Heart right ventricle (tissue), 16 donors: Measurements from ENCODE around the gene SEMA3D. TPM values are rescaled to one million over a fixed set of nuclear protein-coding genes. Genes with fewer than 3 reads are reported as not detected.

ENCODE experiments used
- ATAC-seq, 8 donors: fragments of 200-7000 bp; cut with Tn5 transposase; one replicate each; pipeline ENCODE4 v1.9.1; 2020; ENCODE audit warnings: mild to moderate bottlenecking in 8 of 8, moderate library complexity in 8 of 8, moderate number of reproducible peaks in 1 of 8
- DNase-seq, 2 donors: peaks; one replicate each; pipeline ENCODE4 v3.0.0-alpha.2; 2020
- H3K27ac ChIP-seq, 10 donors: fragments of 200-600 bp; sonication (generic) in 2 of 10; one replicate each; pipeline versions ENCODE4 v1.5.0 to v1.8.0; 2020 to 2022; ENCODE audit warnings: mild to moderate bottlenecking in 3 of 10
- H3K27me3 ChIP-seq, 7 donors: fragments of 200-600 bp; one replicate each; pipeline ENCODE4 v1.8.0; 2021 to 2022; ENCODE audit warnings: mild to moderate bottlenecking in 2 of 7
- H3K36me3 ChIP-seq, 9 donors: fragments of 200-600 bp; sonication (generic) in 1 of 9; one replicate each; pipeline versions ENCODE4 v1.5.0 to v1.8.0; 2020 to 2022; ENCODE audit warnings: mild to moderate bottlenecking in 2 of 9
- H3K4me1 ChIP-seq, 9 donors: fragments of 200-600 bp; sonication (generic) in 1 of 9; one replicate each; pipeline versions ENCODE4 v1.5.0 to v1.8.0; 2020 to 2022; ENCODE audit warnings: mild to moderate bottlenecking in 4 of 9
- H3K4me3 ChIP-seq, 10 donors: fragments of 200-600 bp; sonication (generic) in 2 of 10; one replicate each; pipeline versions ENCODE4 v1.5.0 to v1.8.0; 2020 to 2022; ENCODE audit warnings: mild to moderate bottlenecking in 7 of 10, moderate library complexity in 2 of 10
- H3K9me3 ChIP-seq, 11 donors: fragments of 200-600 bp in 10 of 11; sonication (generic) in 2 of 11; one replicate each; pipeline versions ENCODE4 v1.5.0 to v1.8.0; 2013 to 2022; ENCODE audit warnings: mild to moderate bottlenecking in 2 of 11, control low read depth in 1 of 11, moderate library complexity in 1 of 11
- CTCF ChIP-seq, 9 donors: fragments of 200-600 bp; sonication (generic) in 2 of 9; IDR thresholded peaks; one replicate each; pipeline versions ENCODE4 v1.5.0 to v1.8.0; 2021 to 2022; ENCODE audit warnings: antibody characterized with exemption in 9 of 9, mild to moderate bottlenecking in 5 of 9, moderate library complexity in 1 of 9
- WGBS, 2 donors: extraction: QIAGEN DNeasy Blood & Tissue Kit; methylation state at CpG; one replicate each; pipeline ENCODE4 v1.1.7; 2013; ENCODE audit warnings: inconsistent platforms in 1 of 2; 5-methylcytosine and 5-hydroxymethylcytosine counted together
- intact Hi-C, 10 donors: fragments of 100-400 bp; cut with DNase I; formaldehyde crosslinking; loops; one replicate each; pipeline versions ENCODE4 v1.11.1 to v1.14.2; 2022
- polyA plus RNA-seq, 2 donors: library from polyadenylated mRNA; stranded (reverse); fragments of 200-250 nt; gene quantifications; one replicate each; pipeline ENCODE4 v1.2.3, GENCODE V29; 2013
- total RNA-seq, 10 donors: library from RNA; stranded (reverse); fragmentation: NEBNext Ultra II Directional in 3 of 10; extraction: Animal tissue kit (Norgen Biotek cat#: 25700) in 3 of 10; gene quantifications; one replicate each; pipeline versions ENCODE4 v1.2.1 to v1.2.4, GENCODE V29; 2021 to 2023
- donor health status: Arrhythmogenic right ventricular cardiomyopathy.
- donor health status: ischemic (EF 13 %, LVEDD 7.1; RV severe dilation, severe dysfunction).
- donor health status: healthy with polysubstance abuse.
- donor health status: DM: no; HTN: yes; CAD: no.
- donor health status: DM: no; HTN: no; CAD: no.
- donor health status: ischemic (EF 25% LVEDD 6.9; RV normal size, moderate dysfunction).
- donor health status: ischemic (EF 25% LVEDD 5.7; RV mildly dilated, moderate dysfunction).
- donor health status: healthy.
- donor health status: DM: yes; HTN: yes; CAD: no.
- donor health status: Ischemic cardiomyopathy.
- donor health status: ischemic (EF 35%, LVEDD 5.7; RV mildly dilated, moderate dysfunction).
- donor health status: nonischemic (EF 11% LVEDD 7.7; RV severe dilation, severe dysfunction).
- donor health status: DM: yes; HTN: yes; CAD: no.
- donor health status: PGD.
- donor health status: ischemic (EF 29% LVEDD 5.4; RV normal size, mild dysfunction).
- donor health status: nonischemic (EF 23%, LVEDD 6.1; RV moderate dilation, normal function).

SEMA3D gene
- total and polyA plus RNA-seq, 12 donors: 0.10 to 3.5 (median 0.86) TPM

- TF ChIP-seq CTCF (IDR thresholded peaks at IDR 0.05): no peak
- Histone ChIP-seq H3K9me3 (no peaks in the 10 kb centered on the region), H3K27me3 (no peaks in the 10 kb centered on the region), H3K27ac (no peak overlapping the region), H3K4me1 (peaks cover 0 to 5% (median 0%) of the 10 kb centered on the region in 9 donors), H3K4me3 (no peak overlapping the region), H3K36me3 (no peaks in the 10 kb centered on the region)
- DNase-seq (no peak), ATAC-seq (peak in 1 of 8 donors; percentile 69)
- 39 to 47% methylated on average over 2 of the region's 2 CpGs for WGBS, 2 donors
- intact Hi-C loops: loop anchor here in 1 of 10 donors (10.0 kb wide), 1 partner anchor 80 kb away; no protein-coding TSS in a partner anchor
Measured at GRCh38 chr7:85004402-85004801, 182.5 kb downstream of the SEMA3D start.

GRCh38 chr7:85001495-85002345 is 185.1 kb downstream of the SEMA3D start:
- WGBS, 2 donors: 57 to 64% methylated on average over 3 of the region's 3 CpGs
- Histone ChIP-seq H3K27ac (no peak overlapping the region), H3K4me3 (no peak overlapping the region), H3K4me1 (peaks cover 0 to 5% (median 0%) of the 10 kb centered on the region in 9 donors), H3K9me3 (no peaks in the 10 kb centered on the region), H3K27me3 (no peaks in the 10 kb centered on the region), H3K36me3 (no peaks in the 10 kb centered on the region)
- ATAC-seq: no peak
- DNase-seq: no peak
- no peak for TF ChIP-seq CTCF (IDR thresholded peaks at IDR 0.05)
- intact Hi-C loops: loop anchor here in 1 of 10 donors (10.0 kb wide), 1 partner anchor 77 kb away; no protein-coding TSS in a partner anchor

- no peak overlapping the region for H3K27ac ChIP-seq
- H3K4me1 ChIP-seq: peaks cover 0 to 5% (median 0%) of the 10 kb centered on the region in 9 donors
- no peak overlapping the region for H3K4me3 ChIP-seq
- ATAC-seq (no peak), DNase-seq (no peak)
- H3K36me3 ChIP-seq: no peaks in the 10 kb centered on the region
- no peaks in the 10 kb centered on the region for H3K9me3 ChIP-seq
- intact Hi-C loops: loop anchor here in 1 of 10 donors (10.0 kb wide), 1 partner anchor 76 kb away; no protein-coding TSS in a partner anchor
- H3K27me3 ChIP-seq: no peaks in the 10 kb centered on the region
- 79 to 85% methylated on average over 1 of the region's 1 CpG for WGBS, 2 donors
- no peak for TF ChIP-seq CTCF (IDR thresholded peaks at IDR 0.05)
Measured at GRCh38 chr7:85000735-85001350, 186.0 kb downstream of the SEMA3D start.

GRCh38 chr7:84999450-84999849 is 187.4 kb downstream of the SEMA3D start:
- Histone ChIP-seq H3K27me3 (no peaks in the 10 kb centered on the region), H3K4me1 (peaks cover 0 to 5% (median 0%) of the 10 kb centered on the region in 9 donors), H3K36me3 (no peaks in the 10 kb centered on the region), H3K27ac (no peak overlapping the region), H3K9me3 (no peaks in the 10 kb centered on the region), H3K4me3 (no peak overlapping the region)
- DNase-seq (no peak), ATAC-seq (no peak)
- 90 to 94% methylated on average over 8 of the region's 8 CpGs for WGBS, 2 donors
- no peak for TF ChIP-seq CTCF (IDR thresholded peaks at IDR 0.05)
- intact Hi-C loops: no loop called here
